A673 (cell line): ENCODE results near the gene BRSK2. TPM values are rescaled to one million over a fixed set of nuclear protein-coding genes. Genes with fewer than 3 reads are reported as not detected.

Experiments
- BruUV-seq: library from RNA; stranded (reverse); fragments of 400-500 nt; replicated peaks from 2 replicates; lab custom pipeline; 2021; lab: Mats Ljungman, UMichigan
- CTCF ChIA-PET: fragments of 300-600 bp; sonication (Branson Sonifier 250); formaldehyde crosslinking; loops from one replicate; lab custom pipeline; 2022; ENCODE audit warnings: antibody characterized with exemption; lab: Charles Lee
- POLR2A ChIA-PET: fragments of 300-600 bp; sonication (Branson Sonifier 250); formaldehyde crosslinking; loops from one replicate; lab custom pipeline; 2022; ENCODE audit warnings: antibody characterized with exemption; ENCODE audit not compliant: low non-redundant PET; lab: Charles Lee
- DNase-seq: peaks from one replicate; pipeline ENCODE4 v3.0.0-alpha.2; 2015; ENCODE audit warnings: low spot score
- H3K27ac ChIP-seq: fragments of 200-600 bp; sonication (generic); 2 replicates; pipeline ENCODE4 v1.5.1; 2016; ENCODE audit warnings: mixed run types, low read depth, mild to moderate bottlenecking, mixed read lengths, antibody characterized with exemption, low read length; ENCODE audit not compliant: poor library complexity, severe bottlenecking
- H3K27me3 ChIP-seq: fragments of 200-600 bp; sonication (generic); replicated peaks from 2 replicates; pipeline ENCODE4 v1.6.1; 2017; ENCODE audit warnings: mixed run types, low read depth, mild to moderate bottlenecking, mixed read lengths, antibody characterized with exemption, low read length; ENCODE audit not compliant: insufficient read depth, poor library complexity
- H3K36me3 ChIP-seq: fragments of 200-600 bp; sonication (generic); 2 replicates; pipeline ENCODE4 v1.6.1; 2016; ENCODE audit warnings: mixed run types, mild to moderate bottlenecking, mixed read lengths, antibody characterized with exemption, low read length; ENCODE audit not compliant: insufficient read depth, poor library complexity, severe bottlenecking
- H3K4me1 ChIP-seq: fragments of 200-600 bp; sonication (generic); 2 replicates; pipeline ENCODE4 v1.6.1; 2017; ENCODE audit warnings: mixed run types, mild to moderate bottlenecking, mixed read lengths, antibody characterized with exemption, low read length; ENCODE audit not compliant: insufficient read depth, poor library complexity, severe bottlenecking
- H3K4me3 ChIP-seq: fragments of 200-600 bp; sonication (generic); 2 replicates; pipeline ENCODE4 v1.5.1; 2016; ENCODE audit warnings: low read depth, mixed run types, mild to moderate bottlenecking, mixed read lengths, low read length; ENCODE audit not compliant: poor library complexity, severe bottlenecking
- H3K9me3 ChIP-seq: fragments of 200-600 bp; sonication (generic); 2 replicates; pipeline ENCODE4 v1.6.1; 2016; ENCODE audit warnings: mixed run types, low read depth, mild to moderate bottlenecking, mixed read lengths, antibody characterized with exemption, low read length; ENCODE audit not compliant: poor library complexity, severe bottlenecking
- CTCF ChIP-seq: fragments of 300-800, 200-600 bp; sonication (generic); conservative IDR thresholded peaks from 2 replicates; pipeline ENCODE4 v1.5.1; 2017; ENCODE audit warnings: low read depth, mild to moderate bottlenecking, antibody characterized with exemption, low read length, moderate library complexity, mixed read lengths
- EZH2 ChIP-seq: fragments of 200-600 bp; sonication (generic); IDR thresholded peaks from 2 replicates; pipeline ENCODE4 v1.6.1; 2017; ENCODE audit warnings: borderline replicate concordance, low read depth, mild to moderate bottlenecking, mixed read lengths, antibody characterized with exemption, low read length; ENCODE audit not compliant: poor library complexity, severe bottlenecking
- intact Hi-C: fragments of 100-400 bp; cut with micrococcal nuclease; formaldehyde crosslinking; loops from one replicate; pipeline ENCODE4 v1.10.0; 2022; ENCODE audit not compliant: unreplicated experiment
- total RNA-seq: library from RNA; stranded (reverse); gene quantifications from 2 replicates; pipeline ENCODE4 v1.2.3, GENCODE V29; 2021

The BRSK2 gene
- total RNA-seq, 1 experiment from 2014 or later, result 2.2 TPM

GRCh38 chr11:1447845-1448825, 58.4 kb downstream of the BRSK2 start:
- no peak for DNase-seq
- H3K36me3 ChIP-seq, result no peaks in the 10 kb centered on the region
- no peak overlapping the region for H3K27ac ChIP-seq
- H3K4me1 ChIP-seq, result no peaks in the 10 kb centered on the region
- no TSS peak for BruUV-seq
- ChIA-PET CTCF (no interaction called here), POLR2A (no interaction called here)
- H3K4me3 ChIP-seq, result no peak overlapping the region
- no peaks in the 10 kb centered on the region for H3K27me3 ChIP-seq
- TF ChIP-seq CTCF, result no peak
- no peak for TF ChIP-seq EZH2
- intact Hi-C loops, result no loop called here
- no peaks in the 10 kb centered on the region for H3K9me3 ChIP-seq

GRCh38 chr11:1448882-1449281, 59.1 kb downstream of the BRSK2 start:
- H3K27ac ChIP-seq, result no peak overlapping the region
- intact Hi-C loops, result no loop called here
- H3K27me3 ChIP-seq, result no peaks in the 10 kb centered on the region
- no peaks in the 10 kb centered on the region for H3K4me1 ChIP-seq
- no peak overlapping the region for H3K4me3 ChIP-seq
- POLR2A ChIA-PET, result no interaction called here
- H3K9me3 ChIP-seq, result no peaks in the 10 kb centered on the region
- no peaks in the 10 kb centered on the region for H3K36me3 ChIP-seq
- TF ChIP-seq CTCF (no peak), EZH2 (no peak)
- no peak for DNase-seq
- BruUV-seq, result no TSS peak
- CTCF ChIA-PET, result no interaction called here

GRCh38 chr11:1449490-1450243, 59.9 kb downstream of the BRSK2 start:
- H3K36me3 ChIP-seq, result no peaks in the 10 kb centered on the region
- ChIA-PET CTCF (no interaction called here), POLR2A (no interaction called here)
- DNase-seq, result no peak
- TF ChIP-seq EZH2 (no peak), CTCF (no peak)
- no TSS peak for BruUV-seq
- H3K27ac ChIP-seq, result no peak overlapping the region
- H3K4me1 ChIP-seq, result no peaks in the 10 kb centered on the region
- H3K27me3 ChIP-seq, result no peaks in the 10 kb centered on the region
- H3K4me3 ChIP-seq, result no peak overlapping the region
- H3K9me3 ChIP-seq, result no peaks in the 10 kb centered on the region
- intact Hi-C loops, result no loop called here
